Osteocyte (in vitro differentiated cells): ENCODE measurements around the gene GM2A. TPM values are rescaled to one million over a fixed set of nuclear protein-coding genes. Genes with fewer than 3 reads are reported as not detected.
A peak's percentile ranks its signal among the peaks of the same experiment; 100 is the strongest.

ENCODE experiments used
- DNase-seq: peaks from one replicate; pipeline ENCODE4 v3.0.0; 2021; ENCODE audit warnings: mixed read lengths; ENCODE audit not compliant: unreplicated experiment; ENCODE audit errors: extremely low spot score
- H3K27ac Mint-ChIP-seq: one replicate; pipeline ENCODE4 v1.8.0; 2021; ENCODE audit warnings: mild to moderate bottlenecking, mixed read lengths; ENCODE audit not compliant: unreplicated experiment
- H3K27me3 Mint-ChIP-seq: one replicate; pipeline ENCODE4 v1.8.0; 2021; ENCODE audit warnings: mixed read lengths; ENCODE audit not compliant: unreplicated experiment
- H3K36me3 Mint-ChIP-seq: one replicate; pipeline ENCODE4 v1.8.0; 2021; ENCODE audit warnings: mixed read lengths; ENCODE audit not compliant: unreplicated experiment
- H3K4me1 Mint-ChIP-seq: one replicate; pipeline ENCODE4 v1.8.0; 2021; ENCODE audit warnings: mixed read lengths; ENCODE audit not compliant: unreplicated experiment
- H3K4me3 Mint-ChIP-seq: one replicate; pipeline ENCODE4 v1.8.0; 2021; ENCODE audit warnings: mild to moderate bottlenecking, moderate library complexity, mixed read lengths; ENCODE audit not compliant: unreplicated experiment
- H3K9me3 Mint-ChIP-seq: one replicate; pipeline ENCODE4 v1.8.0; 2021; ENCODE audit warnings: mixed read lengths; ENCODE audit not compliant: unreplicated experiment
- total RNA-seq: library from RNA; stranded (reverse); gene quantifications from 2 replicates; pipeline ENCODE4 v1.2.1, GENCODE V29; 2021
- TF ChIP-seq, protein P1 (sequence below): fragments of 200-600 bp; sonication (generic); IDR thresholded peaks from 2 replicates; pipeline ENCODE4 v1.5.0; 2021; ENCODE audit warnings: antibody characterized with exemption, mild to moderate bottlenecking, moderate library complexity

GM2A gene
- total RNA-seq, 1 donor from 2014 or later: 28.2 TPM

DNA sequence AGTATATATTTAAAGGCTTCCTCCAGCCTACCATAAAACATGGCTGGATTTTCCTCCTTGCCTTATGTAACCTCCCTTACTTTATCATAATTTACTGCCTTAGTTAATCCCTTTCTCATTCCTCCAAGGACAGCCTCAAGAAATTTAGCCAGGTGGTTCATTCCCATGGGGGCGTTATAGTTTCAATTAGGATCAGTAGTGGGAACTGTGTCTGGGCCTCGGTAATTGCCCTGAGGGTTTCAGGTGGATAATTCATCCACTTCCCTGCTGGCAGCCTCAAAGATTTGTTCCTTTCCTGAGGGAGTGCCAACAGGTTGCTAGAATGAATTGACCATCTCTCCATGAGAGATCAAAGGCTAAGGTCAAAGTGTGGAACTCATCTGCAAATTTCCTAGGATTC is 4.3 kb upstream of the GM2A start:
- TF ChIP-seq, protein P1, sequence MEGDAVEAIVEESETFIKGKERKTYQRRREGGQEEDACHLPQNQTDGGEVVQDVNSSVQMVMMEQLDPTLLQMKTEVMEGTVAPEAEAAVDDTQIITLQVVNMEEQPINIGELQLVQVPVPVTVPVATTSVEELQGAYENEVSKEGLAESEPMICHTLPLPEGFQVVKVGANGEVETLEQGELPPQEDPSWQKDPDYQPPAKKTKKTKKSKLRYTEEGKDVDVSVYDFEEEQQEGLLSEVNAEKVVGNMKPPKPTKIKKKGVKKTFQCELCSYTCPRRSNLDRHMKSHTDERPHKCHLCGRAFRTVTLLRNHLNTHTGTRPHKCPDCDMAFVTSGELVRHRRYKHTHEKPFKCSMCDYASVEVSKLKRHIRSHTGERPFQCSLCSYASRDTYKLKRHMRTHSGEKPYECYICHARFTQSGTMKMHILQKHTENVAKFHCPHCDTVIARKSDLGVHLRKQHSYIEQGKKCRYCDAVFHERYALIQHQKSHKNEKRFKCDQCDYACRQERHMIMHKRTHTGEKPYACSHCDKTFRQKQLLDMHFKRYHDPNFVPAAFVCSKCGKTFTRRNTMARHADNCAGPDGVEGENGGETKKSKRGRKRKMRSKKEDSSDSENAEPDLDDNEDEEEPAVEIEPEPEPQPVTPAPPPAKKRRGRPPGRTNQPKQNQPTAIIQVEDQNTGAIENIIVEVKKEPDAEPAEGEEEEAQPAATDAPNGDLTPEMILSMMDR: no peak
- Mint-ChIP-seq H3K9me3 (no peaks in the 10 kb centered on the region), H3K4me3 (no peak overlapping the region), H3K27me3 (peaks cover 22% of the 10 kb centered on the region), H3K4me1 (peaks cover 9% of the 10 kb centered on the region), H3K27ac (no peak overlapping the region), H3K36me3 (no peaks in the 10 kb centered on the region)
- no peak for DNase-seq

DNA sequence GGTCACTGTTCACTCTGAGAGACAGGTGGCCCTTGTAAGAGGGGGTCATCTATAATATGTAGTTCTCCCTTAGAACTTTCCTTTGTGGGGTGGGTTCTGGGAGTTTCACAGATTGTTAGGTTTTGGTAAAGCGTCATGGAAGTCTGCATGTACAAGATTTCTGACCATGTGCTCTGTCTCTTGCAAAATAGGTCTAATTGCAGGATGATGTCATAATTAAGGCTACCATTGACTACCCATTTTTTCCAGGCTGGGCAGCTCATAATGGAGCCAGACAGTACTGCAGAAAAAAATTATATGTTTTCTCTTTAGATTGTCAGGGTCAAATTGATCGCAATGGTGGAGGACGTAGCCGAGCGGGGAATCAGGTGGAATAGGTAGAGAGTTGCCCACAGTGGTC is 3.7 kb upstream of the GM2A start:
- H3K9me3 Mint-ChIP-seq: no peaks in the 10 kb centered on the region
- DNase-seq: no peak
- H3K27me3 Mint-ChIP-seq: peaks cover 22% of the 10 kb centered on the region
- no peaks in the 10 kb centered on the region for H3K36me3 Mint-ChIP-seq
- H3K4me1 Mint-ChIP-seq: peaks cover 14% of the 10 kb centered on the region
- H3K4me3 Mint-ChIP-seq: no peak overlapping the region
- TF ChIP-seq, protein P1: no peak
- no peak overlapping the region for H3K27ac Mint-ChIP-seq

- TF ChIP-seq, protein P1: no peak
These were observed 2.5 kb upstream of the GM2A start for GRCh38 chr5:151250346-151251000.

DNA sequence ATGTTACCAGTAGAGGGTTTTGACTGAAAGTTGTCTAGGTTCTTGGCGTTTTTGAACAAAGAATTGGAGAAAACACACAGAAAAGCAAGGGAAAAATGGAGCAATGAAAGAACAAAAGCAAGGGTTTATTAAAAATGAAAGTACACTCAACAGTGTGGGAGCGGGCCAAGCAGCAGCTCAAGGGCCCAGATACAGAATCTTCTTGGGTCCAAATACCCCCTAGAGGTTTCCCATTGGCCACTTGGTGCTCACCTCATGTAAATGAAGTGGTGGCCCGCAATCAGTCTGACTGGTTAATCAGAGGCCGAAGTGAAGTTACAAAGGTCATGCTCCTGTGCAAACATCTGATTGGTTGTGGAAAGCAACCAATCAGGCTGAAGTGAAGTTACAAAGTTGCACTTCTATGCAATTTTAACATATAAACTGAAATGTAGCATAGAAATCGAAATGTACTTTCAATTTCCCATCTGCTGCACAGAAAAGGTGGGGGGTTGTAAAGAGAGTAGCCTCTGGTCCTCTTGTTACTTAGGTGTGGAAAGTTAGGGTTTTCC is 1.9 kb upstream of the GM2A start:
- Mint-ChIP-seq H3K9me3 (no peaks in the 10 kb centered on the region), H3K27me3 (peaks cover 16% of the 10 kb centered on the region), H3K27ac (no peak overlapping the region), H3K4me1 (peaks cover 14% of the 10 kb centered on the region), H3K36me3 (no peaks in the 10 kb centered on the region), H3K4me3 (no peak overlapping the region)
- DNase-seq: no peak
- TF ChIP-seq, protein P1: no peak

More at GRCh38 chr5:151250346-151251000, 2.5 kb upstream of the GM2A start:
- Mint-ChIP-seq H3K27ac (peak overlapping the region; percentile 36), H3K9me3 (no peaks in the 10 kb centered on the region), H3K4me1 (peaks cover 14% of the 10 kb centered on the region), H3K4me3 (no peak overlapping the region), H3K36me3 (no peaks in the 10 kb centered on the region), H3K27me3 (peaks cover 21% of the 10 kb centered on the region)
- DNase-seq: no peak

- TF ChIP-seq, protein P1: no peak
- Mint-ChIP-seq H3K27me3 (peaks cover 16% of the 10 kb centered on the region), H3K27ac (no peak overlapping the region), H3K9me3 (no peaks in the 10 kb centered on the region), H3K4me1 (peaks cover 14% of the 10 kb centered on the region), H3K36me3 (no peaks in the 10 kb centered on the region), H3K4me3 (peak overlapping the region; percentile 11)
- no peak for DNase-seq
These were observed 1.4 kb upstream of the GM2A start for GRCh38 chr5:151251621-151252020.
